GM12891 (cell line): ENCODE data around the gene RNLS.

Source experiments
- DNase-seq: peaks from one replicate; pipeline ENCODE4 v3.0.0; 2011; ENCODE audit warnings: low spot score; ENCODE audit not compliant: insufficient read length
- FAIRE-seq: peaks from 2 replicates; lab custom pipeline; 2011; peaks lifted over from hg19 to GRCh38; lab: Jason Lieb, UNC
- PAX5 ChIP-seq: IDR thresholded peaks from 2 replicates; pipeline ENCODE4 v1.6.1; 2011; ENCODE audit warnings: low read length, moderate library complexity, mild to moderate bottlenecking; ENCODE audit not compliant: insufficient read depth, severe bottlenecking
- POLR2A ChIP-seq: IDR thresholded peaks from 2 replicates; pipeline ENCODE4 v1.6.1; 2011; ENCODE audit warnings: low read depth, low read length, control low read depth
- POLR2AphosphoS5 ChIP-seq: IDR thresholded peaks from 2 replicates; pipeline ENCODE4 v1.6.1; 2011; ENCODE audit warnings: low read depth, low read length, control low read depth
- POU2F2 ChIP-seq: IDR thresholded peaks from 2 replicates; pipeline ENCODE4 v1.6.1; 2011; ENCODE audit warnings: low read depth, mild to moderate bottlenecking, control low read depth, low read length, moderate library complexity
- SPI1 ChIP-seq: IDR thresholded peaks from 2 replicates; pipeline ENCODE4 v1.6.1; 2011; ENCODE audit warnings: low read depth, low read length, control low read depth
- TAF1 ChIP-seq: IDR thresholded peaks from 2 replicates; pipeline ENCODE4 v1.6.1; 2011; ENCODE audit warnings: low read depth, low read length, control low read depth

The RNLS gene

DNA sequence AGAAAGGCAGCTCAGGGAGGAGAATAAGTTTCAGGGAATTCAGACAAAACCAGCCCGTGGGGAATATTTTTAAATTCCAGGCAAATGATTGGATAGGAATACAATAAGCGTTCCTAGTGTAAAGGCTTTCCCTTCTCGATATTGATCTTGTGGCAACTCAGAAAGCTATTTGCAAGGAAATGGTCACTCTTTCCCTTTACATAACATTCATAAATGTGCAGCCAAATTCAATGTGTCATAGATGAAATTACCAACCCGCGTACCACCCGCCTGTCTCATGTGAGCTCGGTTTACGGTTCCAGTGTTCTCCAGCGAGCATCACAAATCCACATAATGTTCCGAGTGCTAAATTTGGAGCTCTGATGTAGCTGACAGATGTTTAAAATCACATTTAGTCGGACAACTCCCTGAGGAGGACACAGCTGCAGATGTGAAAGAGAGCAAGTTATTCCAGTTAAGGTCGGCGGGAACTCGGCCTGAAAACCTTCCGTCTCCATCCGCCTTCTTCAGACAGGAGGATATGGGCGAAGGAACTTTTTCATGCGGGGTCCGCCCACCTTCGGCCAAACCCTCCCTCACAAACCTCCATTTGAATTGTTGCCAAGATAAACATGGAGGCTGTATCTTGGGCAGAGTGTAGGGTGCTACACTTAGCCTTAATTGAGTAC, 327.0 kb downstream of the RNLS start:
- FAIRE-seq = no peak
- DNase-seq = no peak
- TF ChIP-seq PAX5 (no peak), POU2F2 (no peak), SPI1 (no peak), POLR2AphosphoS5 (no peak), POLR2A (no peak), TAF1 (no peak)

DNA sequence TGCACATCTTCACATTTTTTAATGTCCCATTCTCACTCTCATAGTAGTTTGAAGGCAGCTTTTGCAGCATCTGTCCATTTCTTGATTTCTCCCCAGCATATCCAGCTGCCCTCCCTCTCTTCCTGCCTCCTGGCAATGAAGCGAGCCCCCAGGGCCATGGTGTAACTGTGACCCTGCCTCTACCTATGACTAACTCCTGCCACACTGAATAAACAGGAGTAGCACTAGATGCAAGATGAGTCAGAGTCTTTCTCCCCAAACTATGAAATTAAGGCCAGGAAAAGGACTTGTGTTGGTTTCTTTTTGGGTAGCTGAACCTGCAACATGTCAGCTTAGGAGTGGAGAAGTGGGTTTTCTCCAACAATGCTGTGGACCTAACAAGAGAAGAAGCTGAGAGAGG, 329.0 kb downstream of the RNLS start:
- TF ChIP-seq PAX5 = no peak
- TF ChIP-seq POLR2AphosphoS5 = no peak
- TF ChIP-seq POLR2A = no peak
- TF ChIP-seq SPI1 = no peak
- no peak for TF ChIP-seq TAF1
- TF ChIP-seq POU2F2 = no peak
- DNase-seq (no peak), FAIRE-seq (peak; percentile 5)

DNA sequence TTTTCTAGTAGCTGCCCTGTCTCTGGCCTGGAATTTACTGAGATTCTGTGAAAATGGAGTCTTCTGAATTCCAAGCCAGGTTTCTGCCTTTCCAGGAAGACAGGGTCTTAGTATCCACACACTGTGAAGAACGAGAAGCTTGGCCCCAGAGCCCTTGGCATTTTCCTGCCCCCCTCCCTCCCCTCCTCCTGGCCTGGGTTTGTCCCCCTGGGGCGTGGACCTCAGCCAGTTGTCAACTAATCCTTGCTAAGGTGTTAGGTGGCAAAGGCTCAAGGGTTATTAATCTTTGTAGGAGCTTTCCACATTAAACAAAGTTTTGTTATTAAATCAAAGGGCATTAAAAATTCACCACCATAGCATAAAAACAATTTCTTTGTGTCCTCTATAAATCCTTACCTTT, 329.5 kb downstream of the RNLS start:
- FAIRE-seq = no peak
- DNase-seq = no peak
- TF ChIP-seq POU2F2 (no peak), PAX5 (no peak), SPI1 (no peak), TAF1 (no peak), POLR2A (no peak), POLR2AphosphoS5 (no peak)

DNA sequence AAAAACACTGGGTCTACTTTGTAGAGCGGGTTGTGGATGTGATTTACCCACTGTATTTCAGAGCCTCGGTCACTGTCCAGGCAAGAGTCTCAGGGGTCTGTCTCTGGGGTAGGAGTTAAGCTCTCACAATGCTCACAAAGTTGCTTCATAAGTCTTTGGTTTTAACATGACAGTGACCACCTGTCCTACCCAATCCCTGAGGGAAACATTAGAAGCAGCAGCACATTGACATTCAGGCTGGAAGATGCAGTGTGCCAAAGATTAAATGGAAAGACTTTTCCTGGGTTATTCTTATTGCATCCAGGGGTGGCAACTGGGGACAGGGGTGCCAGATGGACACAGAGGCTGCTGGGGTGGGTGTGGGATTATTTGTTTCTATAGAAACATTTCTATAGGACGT, 330.0 kb downstream of the RNLS start:
- no peak for FAIRE-seq
- TF ChIP-seq PAX5 (no peak), TAF1 (no peak), SPI1 (no peak)
- no peak for DNase-seq

DNA sequence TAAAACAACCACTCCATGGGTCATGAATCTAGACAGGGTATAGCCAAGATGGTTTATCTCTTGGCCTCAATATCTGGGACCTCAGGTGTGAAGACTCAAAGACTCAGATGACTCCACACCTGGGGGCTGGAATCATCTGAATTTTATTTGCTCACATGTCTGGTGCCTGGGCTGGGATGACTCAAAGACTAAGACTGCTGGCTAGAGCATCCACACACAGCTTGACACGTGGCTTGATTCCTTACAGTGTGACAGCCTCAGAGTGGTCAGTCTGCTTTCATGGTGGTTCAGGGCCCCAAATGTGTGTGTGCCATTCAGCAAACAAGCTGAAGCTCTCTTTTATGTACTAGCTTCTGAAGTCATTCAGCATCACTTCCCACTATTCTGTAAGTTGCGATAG, 333.7 kb downstream of the RNLS start:
- no peak for DNase-seq
- no peak for FAIRE-seq
- no peak for TF ChIP-seq POLR2AphosphoS5
- no peak for TF ChIP-seq TAF1
- no peak for TF ChIP-seq PAX5
- TF ChIP-seq POLR2A = no peak
- TF ChIP-seq SPI1 = no peak
- no peak for TF ChIP-seq POU2F2

DNA sequence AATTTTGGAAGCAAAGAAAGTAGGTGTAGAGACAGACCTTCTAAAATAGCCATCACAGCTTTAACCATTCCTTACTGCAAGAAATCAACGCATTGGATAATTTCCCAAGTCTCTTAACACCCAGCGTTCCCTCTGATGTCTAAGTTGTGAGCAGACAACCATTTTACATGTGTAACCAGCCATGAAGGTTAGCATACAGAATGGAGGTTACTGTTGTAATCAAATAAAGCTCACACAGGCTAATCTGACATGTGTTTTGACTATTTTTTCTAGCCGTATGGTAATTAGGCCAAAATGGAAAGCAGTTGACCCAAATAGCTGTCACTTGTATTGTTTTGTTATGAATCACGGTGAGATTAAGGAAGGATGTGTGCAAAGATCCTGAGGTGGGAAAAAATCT, 336.4 kb downstream of the RNLS start:
- TF ChIP-seq PAX5 (no peak), SPI1 (no peak), TAF1 (no peak), POU2F2 (no peak), POLR2A (no peak), POLR2AphosphoS5 (no peak)
- no peak for DNase-seq
- FAIRE-seq = no peak

DNA sequence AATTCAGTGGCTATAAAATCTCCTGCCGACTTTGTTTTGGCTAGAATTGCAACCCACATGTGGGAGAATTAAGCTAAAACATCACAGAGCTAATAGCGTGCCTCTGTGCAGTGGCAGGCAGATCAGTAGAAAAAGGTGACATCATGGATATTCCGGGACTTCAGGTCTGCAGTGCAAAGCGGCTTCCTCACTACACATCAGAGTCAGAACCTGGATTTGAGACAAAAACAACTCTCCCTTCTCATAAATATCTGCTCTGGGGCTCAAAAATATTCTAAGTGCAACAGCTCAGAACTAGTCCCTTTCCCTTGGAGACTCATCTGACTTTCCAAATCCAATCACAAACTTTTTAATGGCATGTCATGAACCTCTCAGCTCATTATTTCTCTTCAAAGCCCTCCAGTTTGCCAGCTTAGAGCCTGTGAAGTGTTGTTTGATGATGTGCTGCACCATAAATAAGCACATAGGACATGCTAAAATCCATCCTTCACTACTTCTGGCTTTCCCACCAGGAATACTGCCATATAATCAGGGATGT, 337.1 kb downstream of the RNLS start:
- TF ChIP-seq PAX5 (no peak), SPI1 (no peak)
- FAIRE-seq (no peak), DNase-seq (no peak)

DNA sequence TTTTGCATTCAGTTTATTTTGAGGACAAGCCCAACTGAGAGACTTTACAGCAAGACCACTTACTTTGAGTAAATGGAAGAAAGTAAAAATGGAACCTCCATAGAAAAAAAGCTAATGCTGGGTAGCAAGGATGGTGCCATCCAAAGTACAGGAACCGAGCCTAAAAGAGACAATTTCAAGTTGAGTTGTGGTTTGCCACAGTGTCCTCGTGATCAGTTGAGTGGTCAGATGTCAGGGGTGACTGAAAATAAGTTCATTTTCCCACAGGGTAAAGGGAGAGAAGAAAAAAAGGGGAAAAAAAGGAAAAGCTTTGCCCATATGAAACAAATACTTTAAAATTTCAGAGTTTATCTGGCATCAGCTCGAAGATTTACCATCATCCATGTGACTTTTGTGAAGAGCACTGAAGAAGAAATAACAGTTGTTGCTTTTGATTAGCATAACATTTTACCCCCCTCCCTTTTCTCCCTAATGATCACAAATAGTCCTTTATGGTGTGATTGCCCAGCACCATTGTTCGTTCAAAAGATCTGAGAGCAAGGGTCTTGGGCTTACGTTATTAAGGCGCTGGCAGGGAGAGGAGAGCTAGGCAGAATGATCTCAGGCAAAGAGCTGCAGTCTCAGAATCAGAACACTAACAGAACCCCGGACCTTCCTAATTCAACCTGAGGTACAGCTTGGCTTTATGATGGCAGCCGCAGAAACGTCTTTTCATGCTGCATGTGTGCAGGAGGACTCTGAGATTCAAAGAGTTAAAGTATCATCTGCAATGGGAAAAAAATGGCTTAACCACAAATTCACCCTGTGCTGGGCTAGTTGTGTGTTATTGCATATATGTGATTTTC, 338.1 kb downstream of the RNLS start:
- DNase-seq = no peak
- TF ChIP-seq POU2F2 (no peak), POLR2A (no peak), TAF1 (no peak), SPI1 (no peak), PAX5 (no peak), POLR2AphosphoS5 (no peak)
- FAIRE-seq = no peak

DNA sequence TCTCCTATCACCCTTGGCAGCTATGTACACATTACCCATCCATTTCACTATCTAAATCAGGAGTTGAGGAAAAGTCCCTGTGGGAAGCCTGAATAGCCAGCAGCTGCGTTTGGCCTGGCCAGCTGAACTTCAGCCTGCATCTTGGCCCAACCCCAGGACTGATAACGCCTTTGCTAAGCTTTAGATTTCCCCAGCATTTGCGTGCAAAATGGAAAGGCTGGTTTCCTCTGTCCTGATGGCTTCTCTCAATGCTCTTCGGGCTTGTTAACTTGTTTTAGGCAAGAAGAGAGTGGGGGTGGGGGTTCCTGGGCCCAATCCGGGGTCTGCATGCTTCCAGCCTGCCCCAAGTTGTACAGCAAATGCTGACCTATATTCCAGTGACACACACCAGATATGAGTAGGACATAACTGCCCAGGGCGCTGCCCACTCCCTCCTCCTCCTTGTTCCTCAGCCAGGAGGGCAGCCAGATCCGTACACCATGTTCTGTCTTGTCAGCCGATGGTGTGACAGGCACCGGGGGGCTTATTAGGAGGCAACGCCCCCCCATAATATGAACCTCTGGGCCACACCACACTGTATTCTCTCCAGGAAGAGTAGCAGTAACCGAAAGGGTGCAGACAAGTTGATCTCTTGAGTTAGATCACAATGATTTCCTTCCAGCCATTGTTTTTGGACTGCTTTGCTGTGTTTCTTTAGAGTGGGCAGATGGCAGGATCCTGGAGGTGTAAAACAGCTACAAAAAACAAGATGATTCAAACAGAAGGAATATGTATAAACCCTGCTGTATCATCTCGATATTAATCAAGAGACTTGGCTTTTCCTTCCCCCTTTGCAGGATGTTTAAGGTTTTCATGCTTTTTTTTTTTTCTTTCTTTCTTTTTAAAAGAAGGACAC, 339.0 kb downstream of the RNLS start:
- DNase-seq = no peak
- TF ChIP-seq TAF1 = no peak
- no peak for TF ChIP-seq POLR2A
- no peak for TF ChIP-seq PAX5
- TF ChIP-seq SPI1 = no peak
- FAIRE-seq = peak; percentile 13

DNA sequence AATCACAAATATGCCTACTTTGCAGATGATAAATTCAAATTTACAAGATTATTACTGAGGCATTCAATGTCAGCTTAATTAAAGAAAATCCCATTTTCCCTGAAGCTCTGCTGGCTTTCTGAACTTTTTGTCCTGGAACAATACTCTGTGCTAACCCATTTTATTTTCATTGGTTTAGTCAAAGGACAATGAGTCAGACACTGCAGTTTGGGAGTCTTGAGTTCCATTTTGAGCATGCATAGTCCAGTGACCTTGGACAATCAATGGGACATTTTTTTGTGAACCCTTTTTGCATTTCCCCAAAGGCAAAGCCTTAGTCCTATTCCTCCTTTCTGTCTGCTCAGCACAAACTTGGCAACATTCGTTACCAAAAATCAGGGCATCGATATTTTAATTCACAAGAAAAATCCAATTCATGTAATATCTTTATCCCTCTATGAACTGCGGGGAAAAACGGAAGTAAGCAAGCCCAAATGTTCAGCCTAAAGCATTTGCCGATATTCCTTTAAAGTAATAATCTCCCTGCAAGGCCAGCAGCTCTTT, 339.8 kb downstream of the RNLS start:
- TF ChIP-seq PAX5 (no peak), TAF1 (no peak), POLR2A (no peak), POU2F2 (no peak)
- DNase-seq (no peak), FAIRE-seq (no peak)
